Uterus (tissue), 4 donors: ENCODE results near the gene NECTIN1. TPM values are rescaled to one million over a fixed set of nuclear protein-coding genes. Genes with fewer than 3 reads are reported as not detected.

Experiments used
- DNase-seq, 2 donors: peaks; one replicate each; pipeline ENCODE4 v3.0.0-alpha.2; 2019 to 2020
- H3K27ac ChIP-seq, 2 donors: fragments of 200-600 bp; sonication (generic); 1 replicate in 1 of 2; 2 replicates in 1 of 2; pipeline ENCODE4 v1.5.1; 2016 to 2018
- H3K27me3 ChIP-seq, 2 donors: fragments of 200-600 bp; sonication (generic); one replicate each; pipeline ENCODE4 v1.5.1; 2018 to 2019; ENCODE audit warnings: control low read depth in 1 of 2
- H3K36me3 ChIP-seq, 2 donors: fragments of 200-600 bp; sonication (generic); one replicate each; pipeline ENCODE4 v1.5.1; 2019; ENCODE audit warnings: control low read depth in 1 of 2
- H3K4me1 ChIP-seq, 2 donors: fragments of 200-600 bp; sonication (generic); one replicate each; pipeline ENCODE4 v1.5.1; 2018 to 2019; ENCODE audit warnings: control low read depth in 1 of 2
- H3K4me3 ChIP-seq, 2 donors: fragments of 200-600 bp; sonication (generic); 1 replicate in 1 of 2; 2 replicates in 1 of 2; pipeline ENCODE4 v1.5.1; 2018 to 2019; ENCODE audit warnings: mild to moderate bottlenecking in 1 of 2
- H3K9me3 ChIP-seq, 2 donors: fragments of 200-600 bp; sonication (generic); one replicate each; pipeline ENCODE4 v1.5.1; 2019; ENCODE audit warnings: control low read depth in 1 of 2
- CTCF ChIP-seq, 4 experiments: fragments of 200-600 bp in 2 of 4; fragments of 450-650 bp in 2 of 4; sonication (generic) in 2 of 4; IDR thresholded peaks; one replicate each; pipeline ENCODE4 v1.5.1; 2016 to 2019; ENCODE audit warnings: antibody characterized with exemption in 4 of 4, mild to moderate bottlenecking in 2 of 4, moderate library complexity in 1 of 4
- POLR2A ChIP-seq, 2 donors: fragments of 450-650 bp; IDR thresholded peaks; one replicate each; pipeline ENCODE4 v1.6.1; 2016; ENCODE audit warnings: antibody characterized with exemption in 2 of 2, mild to moderate bottlenecking in 1 of 2, moderate library complexity in 1 of 2
- intact Hi-C: fragments of 100-400 bp; cut with DNase I; formaldehyde crosslinking; loops from one replicate; pipeline ENCODE4 v1.15.1; 2023; ENCODE audit warnings: low total_unique reads
- total RNA-seq, 4 donors: library from RNA; depleted of rRNA in 3 of 4; stranded (reverse); fragments of >200 nt in 3 of 4; gene quantifications; one replicate each; pipeline versions ENCODE4 v1.1.0 to v1.2.4, GENCODE V29; 2014 to 2023
- donor health status: DM: yes; HTN: yes; CAD: no.

NECTIN1 gene
- total RNA-seq, 4 donors from 2014 or later: 1.3 to 10.6 (median 9.2) TPM; not detected in 1

DNA sequence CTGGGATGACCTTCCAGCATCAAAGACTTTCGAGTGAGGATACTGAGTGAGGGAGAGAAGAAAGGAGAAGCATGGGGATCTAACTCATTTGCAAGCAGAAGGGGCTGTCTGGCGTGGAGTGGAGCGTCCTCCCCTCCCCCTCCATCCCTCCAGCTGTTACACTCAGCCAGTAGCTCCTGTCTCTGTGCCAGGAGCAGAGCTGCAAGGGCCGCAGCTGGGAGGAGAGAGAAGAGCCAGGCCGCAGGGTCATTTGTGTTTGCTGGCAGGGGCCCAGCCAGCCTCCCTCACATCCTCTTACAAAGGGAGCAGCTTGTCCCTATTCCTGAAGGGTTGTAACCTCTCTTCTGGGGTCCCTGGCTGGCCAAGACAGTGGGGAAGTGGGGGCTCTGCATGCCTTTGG lies 57.9 kb downstream of the NECTIN1 start:
- Histone ChIP-seq H3K27me3 (no peaks in the 10 kb centered on the region), H3K4me1 (peaks cover 0 to 11% of the 10 kb centered on the region in 2 donors), H3K4me3 (no peak overlapping the region), H3K27ac (peak overlapping the region; percentile 41 to 56), H3K9me3 (no peaks in the 10 kb centered on the region), H3K36me3 (no peaks in the 10 kb centered on the region)
- TF ChIP-seq CTCF (IDR thresholded peaks at IDR 0.05) (no peak), POLR2A (IDR thresholded peaks at IDR 0.05) (no peak)
- intact Hi-C loops: no loop called here
- peak; percentile 74 to 84 for DNase-seq

DNA sequence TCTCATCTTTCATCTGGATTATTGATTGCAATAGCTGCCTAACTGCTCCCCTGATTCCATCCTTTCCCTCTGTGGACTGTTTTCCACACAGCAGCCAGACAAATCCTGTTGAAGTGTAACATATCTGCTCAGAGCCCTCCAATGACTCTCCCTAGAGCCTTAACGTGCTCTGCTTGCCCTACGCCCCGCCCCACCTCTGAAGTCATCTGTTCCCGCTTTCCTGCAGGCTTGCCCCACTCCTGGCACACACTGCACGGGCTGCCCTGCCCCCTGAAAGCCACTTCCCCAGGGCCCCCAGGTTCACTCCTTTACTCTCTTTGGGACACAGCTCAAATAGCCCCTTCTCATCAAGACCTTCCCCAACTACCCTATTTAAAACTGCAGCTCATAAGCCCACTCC lies 59.5 kb downstream of the NECTIN1 start:
- H3K4me3 ChIP-seq: no peak overlapping the region
- H3K27me3 ChIP-seq: no peaks in the 10 kb centered on the region
- no peak for DNase-seq
- no peaks in the 10 kb centered on the region for H3K9me3 ChIP-seq
- no peak for TF ChIP-seq CTCF (IDR thresholded peaks at IDR 0.05)
- no peak for TF ChIP-seq POLR2A (IDR thresholded peaks at IDR 0.05)
- no peaks in the 10 kb centered on the region for H3K36me3 ChIP-seq
- no peak overlapping the region for H3K27ac ChIP-seq
- peaks cover 0 to 11% of the 10 kb centered on the region in 2 donors for H3K4me1 ChIP-seq
- intact Hi-C loops: loop anchor here (10.0 kb wide), 1 partner anchor 435 kb away; no protein-coding TSS in a partner anchor

GRCh38 chr11:119668676-119669075 lies 60.3 kb downstream of the NECTIN1 start:
- no peak overlapping the region for H3K4me3 ChIP-seq
- TF ChIP-seq POLR2A (IDR thresholded peaks at IDR 0.05): no peak
- TF ChIP-seq CTCF (IDR thresholded peaks at IDR 0.05): no peak
- H3K9me3 ChIP-seq: no peaks in the 10 kb centered on the region
- H3K36me3 ChIP-seq: no peaks in the 10 kb centered on the region
- H3K27me3 ChIP-seq: no peaks in the 10 kb centered on the region
- peaks cover 0 to 11% of the 10 kb centered on the region in 2 donors for H3K4me1 ChIP-seq
- no peak overlapping the region for H3K27ac ChIP-seq
- no peak for DNase-seq
- intact Hi-C loops: loop anchor here (10.0 kb wide), 1 partner anchor 436 kb away; no protein-coding TSS in a partner anchor

GRCh38 chr11:119666463-119667131 lies 62.4 kb downstream of the NECTIN1 start:
- Histone ChIP-seq H3K27ac (no peak overlapping the region), H3K4me3 (no peak overlapping the region), H3K4me1 (peaks cover 0 to 7% of the 10 kb centered on the region in 2 donors), H3K27me3 (no peaks in the 10 kb centered on the region), H3K36me3 (no peaks in the 10 kb centered on the region), H3K9me3 (no peaks in the 10 kb centered on the region)
- intact Hi-C loops: loop anchor here (10.0 kb wide), 1 partner anchor 438 kb away; no protein-coding TSS in a partner anchor
- TF ChIP-seq POLR2A (IDR thresholded peaks at IDR 0.05) (no peak), CTCF (IDR thresholded peaks at IDR 0.05) (peak; percentile 87 to 97 (median 93))
- peak; percentile 56 to 77 for DNase-seq

- Histone ChIP-seq H3K9me3 (no peaks in the 10 kb centered on the region), H3K36me3 (no peaks in the 10 kb centered on the region), H3K27ac (no peak overlapping the region), H3K4me3 (no peak overlapping the region), H3K27me3 (no peaks in the 10 kb centered on the region), H3K4me1 (peaks cover 0 to 2% of the 10 kb centered on the region in 2 donors)
- TF ChIP-seq CTCF (IDR thresholded peaks at IDR 0.05) (no peak), POLR2A (IDR thresholded peaks at IDR 0.05) (no peak)
- DNase-seq: no peak
- intact Hi-C loops: loop anchor here (10.0 kb wide), 1 partner anchor 439 kb away; no protein-coding TSS in a partner anchor
Observed at GRCh38 chr11:119666061-119666460, 62.9 kb downstream of the NECTIN1 start.
